OCI-LY1 (cell line): ENCODE measurements around the gene RPL36.

Experiments used
- H2AFZ ChIP-seq: fragments of 200-600 bp; sonication (generic), shearing (Covaris generic); 2 replicates; pipeline ENCODE4 v1.6.0; 2014; ENCODE audit warnings: antibody characterized with exemption, mild to moderate bottlenecking, low read length
- H3F3A ChIP-seq: fragments of 200-600 bp; sonication (generic), shearing (Covaris generic); 2 replicates; pipeline ENCODE4 v1.6.0; 2014; ENCODE audit warnings: mild to moderate bottlenecking, antibody characterized with exemption, low read length, moderate library complexity; ENCODE audit not compliant: insufficient read depth
- H3K27ac ChIP-seq: fragments of 200-600 bp; sonication (generic); 2 replicates; pipeline ENCODE4 v1.5.1; 2014; ENCODE audit warnings: low read length, mixed run types, mild to moderate bottlenecking, low read depth; ENCODE audit not compliant: poor library complexity, severe bottlenecking
- H3K27me3 ChIP-seq: fragments of 200-600 bp; sonication (generic); 2 replicates; pipeline ENCODE4 v1.6.0; 2014; ENCODE audit warnings: antibody characterized with exemption, mild to moderate bottlenecking, low read length, moderate library complexity; ENCODE audit not compliant: insufficient read depth
- H3K36me3 ChIP-seq: fragments of 200-600 bp; sonication (generic); 2 replicates; pipeline ENCODE4 v1.6.1; 2014; ENCODE audit warnings: mild to moderate bottlenecking, antibody characterized with exemption, low read length, moderate library complexity, mixed read lengths; ENCODE audit not compliant: insufficient read depth
- H3K4me1 ChIP-seq: fragments of 200-600 bp; sonication (generic); 2 replicates; pipeline ENCODE4 v1.5.1; 2014; ENCODE audit warnings: mild to moderate bottlenecking, low read length, moderate library complexity; ENCODE audit not compliant: insufficient read depth, severe bottlenecking
- H3K4me2 ChIP-seq: fragments of 200-600 bp; sonication (generic), shearing (Covaris generic); 2 replicates; pipeline ENCODE4 v1.6.1; 2014; ENCODE audit warnings: low read length
- H3K4me3 ChIP-seq: fragments of 200-600 bp; sonication (generic); 2 replicates; pipeline ENCODE4 v1.5.1; 2014; ENCODE audit warnings: low read length, low read depth, mild to moderate bottlenecking, mixed read lengths; ENCODE audit not compliant: poor library complexity, severe bottlenecking
- H3K79me2 ChIP-seq: fragments of 200-600 bp; shearing (Covaris generic); 2 replicates; pipeline ENCODE4 v1.6.1; 2016; ENCODE audit warnings: mixed run types, low read length, mixed read lengths; ENCODE audit not compliant: insufficient read depth
- H3K9ac ChIP-seq: fragments of 200-600 bp; sonication (generic), shearing (Covaris generic); 2 replicates; pipeline ENCODE4 v1.6.1; 2014; ENCODE audit warnings: mild to moderate bottlenecking, low read length, mixed read lengths
- H3K9me2 ChIP-seq: fragments of 200-600 bp; sonication (generic), shearing (Covaris generic); 2 replicates; pipeline ENCODE4 v1.6.1; 2014; ENCODE audit warnings: low read depth, mild to moderate bottlenecking, low read length, mixed read lengths
- H3K9me3 ChIP-seq: fragments of 200-600 bp; shearing (Covaris generic); 2 replicates; pipeline ENCODE4 v1.6.1; 2014; ENCODE audit warnings: low read length, mixed read lengths
- H4K20me1 ChIP-seq: fragments of 200-600 bp; sonication (generic), shearing (Covaris generic); 2 replicates; pipeline ENCODE4 v1.6.0; 2016; ENCODE audit warnings: mild to moderate bottlenecking, low read length; ENCODE audit not compliant: insufficient read depth
- EZH2 ChIP-seq: fragments of 200-600 bp; sonication (generic), shearing (Covaris generic); IDR thresholded peaks from 2 replicates; pipeline ENCODE4 v1.8.0; 2017; ENCODE audit warnings: borderline replicate concordance, mixed run types, mild to moderate bottlenecking, antibody characterized with exemption, low read length, moderate library complexity, mixed read lengths
- TF ChIP-seq, protein P1 (sequence below): fragments of 200-600 bp; sonication (generic), shearing (Covaris generic); IDR thresholded peaks from 2 replicates; pipeline ENCODE4 v1.5.1; 2017; ENCODE audit warnings: mild to moderate bottlenecking, antibody characterized with exemption, low read length, moderate library complexity, mixed read lengths

Gene RPL36

DNA sequence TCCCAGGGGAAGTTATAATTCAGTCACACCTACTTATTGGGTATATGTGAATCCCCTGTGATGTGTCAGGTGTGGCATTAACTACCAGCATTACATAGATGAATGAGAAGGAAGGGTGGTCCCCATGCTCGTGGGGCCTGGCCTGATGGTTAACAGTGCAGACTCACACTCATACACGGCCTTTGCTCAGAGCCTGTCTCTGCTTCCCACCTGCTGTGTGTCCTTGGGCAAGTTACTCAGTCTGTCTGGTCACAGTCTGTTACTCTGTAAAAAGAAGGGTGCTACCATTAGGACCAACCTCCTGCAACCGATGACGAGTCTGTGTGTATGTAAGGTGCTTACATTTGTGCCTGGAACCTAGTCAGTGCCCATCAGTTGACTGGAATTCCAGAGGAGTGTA lies 43.4 kb upstream of the RPL36 start:
- Histone ChIP-seq H3K27ac (no peak overlapping the region), H3K9ac (no peak overlapping the region), H3K9me2 (no peaks in the 10 kb centered on the region), H4K20me1 (no peaks in the 10 kb centered on the region), H3K4me1 (no peaks in the 10 kb centered on the region), H3K4me3 (no peak overlapping the region), H3F3A (no peaks in the 10 kb centered on the region), H3K9me3 (no peaks in the 10 kb centered on the region), H3K4me2 (no peak overlapping the region), H3K36me3 (peaks cover 92% of the 10 kb centered on the region), H3K27me3 (no peaks in the 10 kb centered on the region), H2AFZ (no peak overlapping the region), H3K79me2 (peaks cover 22% of the 10 kb centered on the region)
- TF ChIP-seq, protein P1, sequence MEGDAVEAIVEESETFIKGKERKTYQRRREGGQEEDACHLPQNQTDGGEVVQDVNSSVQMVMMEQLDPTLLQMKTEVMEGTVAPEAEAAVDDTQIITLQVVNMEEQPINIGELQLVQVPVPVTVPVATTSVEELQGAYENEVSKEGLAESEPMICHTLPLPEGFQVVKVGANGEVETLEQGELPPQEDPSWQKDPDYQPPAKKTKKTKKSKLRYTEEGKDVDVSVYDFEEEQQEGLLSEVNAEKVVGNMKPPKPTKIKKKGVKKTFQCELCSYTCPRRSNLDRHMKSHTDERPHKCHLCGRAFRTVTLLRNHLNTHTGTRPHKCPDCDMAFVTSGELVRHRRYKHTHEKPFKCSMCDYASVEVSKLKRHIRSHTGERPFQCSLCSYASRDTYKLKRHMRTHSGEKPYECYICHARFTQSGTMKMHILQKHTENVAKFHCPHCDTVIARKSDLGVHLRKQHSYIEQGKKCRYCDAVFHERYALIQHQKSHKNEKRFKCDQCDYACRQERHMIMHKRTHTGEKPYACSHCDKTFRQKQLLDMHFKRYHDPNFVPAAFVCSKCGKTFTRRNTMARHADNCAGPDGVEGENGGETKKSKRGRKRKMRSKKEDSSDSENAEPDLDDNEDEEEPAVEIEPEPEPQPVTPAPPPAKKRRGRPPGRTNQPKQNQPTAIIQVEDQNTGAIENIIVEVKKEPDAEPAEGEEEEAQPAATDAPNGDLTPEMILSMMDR = no peak
- no peak for TF ChIP-seq EZH2

DNA sequence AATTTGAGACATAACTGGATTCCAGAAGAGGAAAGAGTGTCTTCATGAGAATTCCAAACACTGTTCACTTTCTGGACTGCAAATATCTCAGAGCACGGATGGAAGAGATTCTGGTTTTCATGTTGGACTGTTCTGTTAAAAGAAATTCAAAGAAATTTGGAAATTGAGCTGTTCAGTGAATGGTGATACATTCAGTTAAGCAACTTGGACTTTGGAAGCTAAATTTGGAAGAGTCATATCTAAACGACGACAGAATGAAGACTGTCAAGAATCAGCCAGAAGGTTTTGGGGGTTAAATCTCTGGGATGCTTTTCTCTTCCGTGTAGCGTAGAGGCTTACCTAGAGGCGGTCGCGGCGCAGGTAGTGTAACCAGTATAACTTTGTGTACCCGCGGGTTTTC lies 41.6 kb upstream of the RPL36 start:
- Histone ChIP-seq H3F3A (no peaks in the 10 kb centered on the region), H3K27ac (no peak overlapping the region), H3K9me2 (no peaks in the 10 kb centered on the region), H2AFZ (no peak overlapping the region), H3K36me3 (peaks cover 93% of the 10 kb centered on the region), H4K20me1 (no peaks in the 10 kb centered on the region), H3K4me3 (no peak overlapping the region), H3K9ac (no peak overlapping the region), H3K4me2 (no peak overlapping the region), H3K79me2 (peaks cover 7% of the 10 kb centered on the region; the same call in 1 of the 2 replicates), H3K4me1 (no peaks in the 10 kb centered on the region), H3K27me3 (no peaks in the 10 kb centered on the region), H3K9me3 (no peaks in the 10 kb centered on the region)
- TF ChIP-seq, protein P1 = no peak
- TF ChIP-seq EZH2 = no peak

DNA sequence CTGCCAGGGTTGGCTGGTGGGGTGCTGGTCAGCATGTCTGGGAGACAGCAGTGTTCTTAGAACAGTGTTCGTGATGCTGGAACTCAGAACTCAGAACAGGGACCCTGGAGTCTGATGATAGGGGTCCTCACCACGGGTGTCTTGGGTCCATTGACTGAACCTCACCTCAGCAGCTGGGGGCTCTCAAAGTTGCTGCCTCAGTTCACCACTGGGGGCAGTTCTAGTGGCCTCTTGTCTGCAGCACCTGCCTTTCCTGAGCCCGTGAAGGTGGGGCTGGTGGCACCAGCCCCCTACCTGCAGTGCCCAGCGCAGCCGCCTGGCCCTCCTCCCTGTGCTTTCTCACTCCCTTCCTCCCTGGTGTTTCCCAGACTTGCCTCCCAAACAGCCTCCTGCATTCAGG lies 38.7 kb upstream of the RPL36 start:
- no peak overlapping the region for H3K27ac ChIP-seq
- H3K9me3 ChIP-seq = no peaks in the 10 kb centered on the region
- no peaks in the 10 kb centered on the region for H3K79me2 ChIP-seq
- H3K4me2 ChIP-seq = no peak overlapping the region
- no peaks in the 10 kb centered on the region for H3K4me1 ChIP-seq
- H4K20me1 ChIP-seq = no peaks in the 10 kb centered on the region
- no peak overlapping the region for H3K9ac ChIP-seq
- peaks cover 92% of the 10 kb centered on the region for H3K36me3 ChIP-seq
- H3K4me3 ChIP-seq = no peak overlapping the region
- H2AFZ ChIP-seq = no peak overlapping the region
- no peaks in the 10 kb centered on the region for H3F3A ChIP-seq
- no peaks in the 10 kb centered on the region for H3K27me3 ChIP-seq
- TF ChIP-seq EZH2 = no peak
- TF ChIP-seq, protein P1 = no peak
- H3K9me2 ChIP-seq = no peaks in the 10 kb centered on the region
